HCT116 (cell line): Measurements from ENCODE around the gene WBP1L. TPM values are rescaled to one million over a fixed set of nuclear protein-coding genes. Genes with fewer than 3 reads are reported as not detected.

Experiments used
- ATAC-seq: fragments of 200-7000 bp; cut with Tn5 transposase; 2 replicates; pipeline ENCODE4 v1.9.1; 2020; ENCODE audit warnings: mild to moderate bottlenecking, moderate library complexity
- BruUV-seq: library from RNA; stranded (reverse); fragments of 400-500 nt; replicated peaks from 2 replicates; lab custom pipeline; 2021; lab: Mats Ljungman, UMichigan
- CTCF ChIA-PET: fragments of 300-600 bp; sonication (Branson Sonifier 250); formaldehyde crosslinking; loops from one replicate; lab custom pipeline; 2021; ENCODE audit warnings: antibody characterized with exemption; lab: Charles Lee
- POLR2A ChIA-PET: fragments of 300-600, 350-600 bp; sonication (Branson Sonifier 250); formaldehyde crosslinking; loops from one replicate; lab custom pipeline; 2021; ENCODE audit warnings: antibody characterized with exemption; lab: Charles Lee
- RAD21 ChIA-PET, 2 experiments: fragments of 300-600 bp; sonication (Branson Sonifier 250); formaldehyde crosslinking; loops; one replicate each; lab custom pipeline; 2023; ENCODE audit warnings: low total read pairs in 2 of 2; ENCODE audit not compliant: uncharacterized antibody in 2 of 2, unreplicated experiment in 2 of 2, low non-redundant PET in 1 of 2; lab: Charles Lee
- DNase-seq: peaks from one replicate; pipeline ENCODE4 v3.0.0-alpha.2; 2010; ENCODE audit warnings: low read depth, low spot score
- H2AFZ ChIP-seq: fragments of 200-600 bp; shearing (Covaris generic), sonication (generic); 2 replicates; pipeline ENCODE4 v1.6.1; 2017; ENCODE audit warnings: low read depth, mixed run types, mixed read lengths, antibody characterized with exemption, low read length; ENCODE audit not compliant: poor library complexity, severe bottlenecking
- H3K27ac ChIP-seq: 2 replicates; pipeline ENCODE4 v1.5.1; 2012; ENCODE audit warnings: low read depth, low read length
- H3K27me3 ChIP-seq: fragments of 200-600 bp; sonication (generic); 2 replicates; pipeline ENCODE4 v1.6.1; 2016; ENCODE audit warnings: mixed run types, low read length, mixed read lengths; ENCODE audit not compliant: insufficient read depth
- H3K36me3 ChIP-seq, 2 experiments: fragments of 200-500 bp in 1 of 2; fragments of 200-600 bp in 1 of 2; sonication (Bioruptor generic) in 1 of 2; sonication (generic) in 1 of 2; 2 replicates each; pipeline versions ENCODE4 v1.5.1 to v1.6.1; 2014 to 2016; ENCODE audit warnings: low read length in 2 of 2, inconsistent platforms in 1 of 2, mixed read lengths in 1 of 2, mixed run types in 1 of 2; ENCODE audit not compliant: insufficient read depth in 2 of 2, control insufficient read depth in 1 of 2
- H3K4me1 ChIP-seq, 2 experiments: fragments of 200-600 bp in 1 of 2; sonication (generic) in 1 of 2; 2 replicates each; pipeline versions ENCODE4 v1.5.1 to v1.6.1; 2012 to 2017; ENCODE audit warnings: low read length in 2 of 2, inconsistent platforms in 1 of 2, mild to moderate bottlenecking in 1 of 2, mixed read lengths in 1 of 2, mixed run types in 1 of 2, moderate library complexity in 1 of 2; ENCODE audit not compliant: insufficient read depth in 2 of 2, control insufficient read depth in 1 of 2
- H3K4me2 ChIP-seq: fragments of 200-600 bp; sonication (generic); 2 replicates; pipeline ENCODE4 v1.6.1; 2017; ENCODE audit warnings: mixed run types, low read length, mixed read lengths
- H3K4me3 ChIP-seq, 2 experiments: fragments of 200-600 bp in 1 of 2; sonication (generic) in 1 of 2; replicated peaks in 1 of 2; 2 replicates each; pipeline ENCODE4 v1.5.1; 2011 to 2016; ENCODE audit warnings: low read length in 2 of 2, control low read depth in 1 of 2, low read depth in 1 of 2, mild to moderate bottlenecking in 1 of 2, mixed read lengths in 1 of 2, mixed run types in 1 of 2
- H3K79me2 ChIP-seq: fragments of 200-600 bp; sonication (generic); 2 replicates; pipeline ENCODE4 v1.6.1; 2017; ENCODE audit warnings: mild to moderate bottlenecking, mixed run types, low read length, moderate library complexity, mixed read lengths; ENCODE audit not compliant: insufficient read depth
- H3K9ac ChIP-seq: fragments of 200-600 bp; sonication (generic); 2 replicates; pipeline ENCODE4 v1.6.1; 2016; ENCODE audit warnings: low read length, mixed read lengths
- H3K9me2 ChIP-seq: fragments of 200-600 bp; sonication (generic), shearing (Covaris generic); 2 replicates; pipeline ENCODE4 v1.6.1; 2017; ENCODE audit warnings: mixed run types, mild to moderate bottlenecking, moderate library complexity; ENCODE audit not compliant: insufficient read depth
- H3K9me3 ChIP-seq, 2 experiments: fragments of 200-500 bp in 1 of 2; fragments of 200-600 bp in 1 of 2; sonication (Bioruptor generic) in 1 of 2; sonication (generic) in 1 of 2; 2 replicates each; pipeline ENCODE4 v1.6.1; 2014 to 2017; ENCODE audit warnings: low read length in 2 of 2, mixed read lengths in 2 of 2, inconsistent platforms in 1 of 2, low read depth in 1 of 2, mild to moderate bottlenecking in 1 of 2, mixed run types in 1 of 2, moderate library complexity in 1 of 2; ENCODE audit not compliant: control insufficient read depth in 1 of 2, insufficient read depth in 1 of 2
- H4K20me1 ChIP-seq: fragments of 200-600 bp; sonication (generic), shearing (Covaris generic); 2 replicates; pipeline ENCODE4 v1.6.1; 2017; ENCODE audit warnings: mixed run types, mild to moderate bottlenecking, moderate library complexity; ENCODE audit not compliant: insufficient read depth
- CBX3 ChIP-seq: IDR thresholded peaks from 2 replicates; pipeline ENCODE4 v1.6.1; 2012; ENCODE audit warnings: low read depth
- CEBPB ChIP-seq: IDR thresholded peaks from 2 replicates; pipeline ENCODE4 v1.6.1; 2012; ENCODE audit warnings: low read depth
- ELF1 ChIP-seq: IDR thresholded peaks from 2 replicates; pipeline ENCODE4 v1.6.1; 2012; ENCODE audit warnings: low read depth, borderline replicate concordance
- EZH2 ChIP-seq: fragments of 200-600 bp; sonication (generic); IDR thresholded peaks from 2 replicates; pipeline ENCODE4 v1.6.1; 2017; ENCODE audit warnings: antibody characterized with exemption, mixed run types
- EZH2phosphoT487 ChIP-seq: fragments of 200-600 bp; IDR thresholded peaks from 2 replicates; pipeline ENCODE4 v1.6.1; 2018; ENCODE audit warnings: antibody characterized with exemption, borderline replicate concordance
- FOSL1 ChIP-seq: IDR thresholded peaks from 2 replicates; pipeline ENCODE4 v1.6.1; 2012; ENCODE audit warnings: low read depth
- POLR2A ChIP-seq: IDR thresholded peaks from 2 replicates; pipeline ENCODE4 v1.7.0; 2011; ENCODE audit warnings: borderline replicate concordance; ENCODE audit not compliant: insufficient read depth, insufficient read length; ENCODE audit errors: extremely low read depth
- POLR2AphosphoS5 ChIP-seq: IDR thresholded peaks from 2 replicates; pipeline ENCODE4 v1.6.1; 2011; ENCODE audit warnings: mild to moderate bottlenecking, low read depth, low read length, moderate library complexity
- SP1 ChIP-seq: IDR thresholded peaks from 2 replicates; pipeline ENCODE4 v1.6.1; 2012; ENCODE audit warnings: low read depth
- TCF7L2 ChIP-seq: IDR thresholded peaks from 2 replicates; pipeline ENCODE4 v1.7.0; 2011; ENCODE audit warnings: borderline replicate concordance, inconsistent platforms; ENCODE audit not compliant: insufficient read depth, insufficient read length; ENCODE audit errors: extremely low read depth
- YY1 ChIP-seq: IDR thresholded peaks from 2 replicates; pipeline ENCODE4 v1.6.1; 2011; ENCODE audit warnings: low read length, low read depth, moderate library complexity, mild to moderate bottlenecking; ENCODE audit not compliant: insufficient replicate concordance; ENCODE audit errors: extremely low read depth
- intact Hi-C: fragments of 100-400 bp; cut with micrococcal nuclease; formaldehyde crosslinking; loops from 2 replicates; pipeline ENCODE4 v1.10.0; 2022
- total RNA-seq: library from RNA; stranded (reverse); gene quantifications from one replicate; pipeline ENCODE4 v1.2.1, GENCODE V29; 2021; ENCODE audit not compliant: unreplicated experiment
- TF ChIP-seq, protein P1 (sequence below): IDR thresholded peaks from 2 replicates; pipeline ENCODE4 v1.6.1; 2012
- TF ChIP-seq, protein P2 (sequence below): IDR thresholded peaks from 2 replicates; pipeline ENCODE4 v1.6.1; 2012

Gene WBP1L
- total RNA-seq, 1 experiment from 2014 or later, result 25.2 TPM

DNA sequence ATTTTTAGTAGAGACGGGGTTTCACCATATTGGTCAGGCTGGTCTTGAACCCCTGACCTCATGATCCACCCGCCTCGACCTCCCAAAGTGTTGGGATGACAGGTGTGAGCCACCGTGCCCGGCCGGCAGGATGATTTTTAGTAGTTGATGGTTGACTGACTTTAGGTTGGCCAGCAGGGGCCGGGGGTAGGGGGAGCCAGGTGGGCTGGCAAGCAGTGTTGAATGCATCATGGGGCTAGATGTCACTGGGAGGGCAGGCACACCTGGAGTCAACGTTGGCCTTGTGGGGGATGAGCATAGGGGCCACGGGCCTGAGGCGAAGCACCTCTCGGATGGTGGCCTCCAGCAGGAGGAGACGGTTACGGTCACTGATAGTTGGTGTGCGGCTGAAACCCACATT is 88.5 kb downstream of the WBP1L start:
- Histone ChIP-seq H3K27me3 (no peaks in the 10 kb centered on the region; the same call in 1 of the 2 replicates), H3K36me3 (no peaks in the 10 kb centered on the region), H3K9me3 (no peaks in the 10 kb centered on the region), H3K9ac (no peak overlapping the region), H3K4me3 (no peak overlapping the region), H2AFZ (no peak overlapping the region), H4K20me1 (no peaks in the 10 kb centered on the region), H3K9me2 (no peaks in the 10 kb centered on the region), H3K27ac (no peak overlapping the region), H3K79me2 (no peaks in the 10 kb centered on the region), H3K4me1 (no peaks in the 10 kb centered on the region; a peak in 1 of 4 replicates), H3K4me2 (no peak overlapping the region)
- POLR2A ChIA-PET, result no interaction called here
- RAD21 ChIA-PET, result no interaction called here
- DNase-seq, result no peak
- CTCF ChIA-PET, result no interaction called here
- ATAC-seq, result no peak
- BruUV-seq, result no TSS peak
- intact Hi-C loops, result no loop called here
- TF ChIP-seq, protein P1, sequence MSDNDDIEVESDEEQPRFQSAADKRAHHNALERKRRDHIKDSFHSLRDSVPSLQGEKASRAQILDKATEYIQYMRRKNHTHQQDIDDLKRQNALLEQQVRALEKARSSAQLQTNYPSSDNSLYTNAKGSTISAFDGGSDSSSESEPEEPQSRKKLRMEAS, result no peak
- TF ChIP-seq FOSL1, result no peak
- no peak for TF ChIP-seq EZH2
- TF ChIP-seq, protein P2, sequence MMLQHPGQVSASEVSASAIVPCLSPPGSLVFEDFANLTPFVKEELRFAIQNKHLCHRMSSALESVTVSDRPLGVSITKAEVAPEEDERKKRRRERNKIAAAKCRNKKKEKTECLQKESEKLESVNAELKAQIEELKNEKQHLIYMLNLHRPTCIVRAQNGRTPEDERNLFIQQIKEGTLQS, result no peak
- no peak for TF ChIP-seq POLR2AphosphoS5
- TF ChIP-seq SP1, result no peak
- no peak for TF ChIP-seq POLR2A
- no peak for TF ChIP-seq TCF7L2
- no peak for TF ChIP-seq CBX3
- no peak for TF ChIP-seq ELF1
- no peak for TF ChIP-seq CEBPB
- no peak for TF ChIP-seq EZH2phosphoT487

DNA sequence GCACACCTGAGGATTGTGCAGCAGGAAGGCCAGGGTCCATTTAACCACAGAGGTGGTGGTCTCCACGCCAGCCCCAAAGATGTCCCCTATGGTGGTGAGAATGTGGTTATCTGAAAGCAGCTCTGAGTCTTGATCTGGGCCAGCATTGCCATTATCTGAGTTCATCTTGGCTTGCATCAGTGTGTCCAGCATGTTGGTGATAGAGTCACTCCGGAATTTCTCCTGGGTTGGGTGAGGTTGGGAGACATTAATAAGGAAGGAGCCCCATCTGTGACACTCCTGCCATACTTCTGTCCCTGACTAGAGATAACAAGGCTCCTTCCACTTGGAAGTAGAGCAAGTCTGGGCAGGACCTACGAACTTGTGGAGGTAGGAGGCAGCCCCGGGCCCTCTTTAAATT is 89.2 kb downstream of the WBP1L start:
- RAD21 ChIA-PET, result interaction anchor here in 1 of 2 experiments (0.7 kb wide), 1 partner anchor 69 kb away, joined by 3 read pairs; no protein-coding TSS in a partner anchor
- H3K36me3 ChIP-seq, result no peaks in the 10 kb centered on the region
- POLR2A ChIA-PET, result no interaction called here
- no peaks in the 10 kb centered on the region; a peak in 1 of 4 replicates for H3K4me1 ChIP-seq
- H3K9me3 ChIP-seq, result peaks cover 0 to 4% of the 10 kb centered on the region in 2 experiments; a peak in 1 of 4 replicates
- H3K9ac ChIP-seq, result no peak overlapping the region
- no peak overlapping the region for H2AFZ ChIP-seq
- H4K20me1 ChIP-seq, result no peaks in the 10 kb centered on the region
- H3K4me2 ChIP-seq, result no peak overlapping the region
- CTCF ChIA-PET, result interaction anchor here (5.1 kb wide), 1 partner anchor 68 kb away, joined by 57 read pairs; no protein-coding TSS in a partner anchor
- no peak for TF ChIP-seq POLR2AphosphoS5
- TF ChIP-seq YY1, result no peak
- TF ChIP-seq, protein P1, result no peak
- H3K9me2 ChIP-seq, result no peaks in the 10 kb centered on the region
- no peak overlapping the region for H3K4me3 ChIP-seq
- DNase-seq (no peak), ATAC-seq (no peak)
- H3K27me3 ChIP-seq, result no peaks in the 10 kb centered on the region; the same call in 1 of the 2 replicates
- BruUV-seq, result no TSS peak
- intact Hi-C loops, result no loop called here
- H3K27ac ChIP-seq, result no peak overlapping the region
- no peaks in the 10 kb centered on the region for H3K79me2 ChIP-seq
